Trophoblast cell (in vitro differentiated cells and primary cell): ENCODE data around the gene GON7.
"Not testable (repeated sequence)": the region's sequence is repeated elsewhere in the genome, so short reads cannot be mapped to it uniquely, and the experiment has no call there.

Source experiments
- DNase-seq, 2 donors: peaks; one replicate each; pipeline ENCODE4 v3.0.0-alpha.2; 2016
- H2AFZ ChIP-seq: 2 replicates; pipeline ENCODE4 v1.6.1; 2013; ENCODE audit warnings: low read length, moderate library complexity, mild to moderate bottlenecking; ENCODE audit not compliant: insufficient read depth, poor library complexity
- H2AK5ac ChIP-seq: 2 replicates; pipeline ENCODE4 v1.6.1; 2013; ENCODE audit warnings: mild to moderate bottlenecking, low read length
- H2BK120ac ChIP-seq: 2 replicates; pipeline ENCODE4 v1.6.1; 2013; ENCODE audit warnings: low read length, mild to moderate bottlenecking, moderate library complexity; ENCODE audit not compliant: insufficient read depth, poor library complexity
- H2BK12ac ChIP-seq: 2 replicates; pipeline ENCODE4 v1.6.1; 2013; ENCODE audit warnings: mild to moderate bottlenecking, low read length, moderate library complexity
- H2BK5ac ChIP-seq: 2 replicates; pipeline ENCODE4 v1.6.1; 2013; ENCODE audit warnings: low read length, low read depth, moderate library complexity, mild to moderate bottlenecking; ENCODE audit not compliant: poor library complexity
- H3K14ac ChIP-seq: 2 replicates; pipeline ENCODE4 v1.6.1; 2013; ENCODE audit warnings: mild to moderate bottlenecking, low read length
- H3K18ac ChIP-seq: 2 replicates; pipeline ENCODE4 v1.6.1; 2013; ENCODE audit warnings: mild to moderate bottlenecking, low read length
- H3K23ac ChIP-seq: 2 replicates; pipeline ENCODE4 v1.6.1; 2013; ENCODE audit warnings: low read length
- H3K27ac ChIP-seq: 2 replicates; pipeline ENCODE4 v1.5.1; 2013; ENCODE audit warnings: low read depth, mild to moderate bottlenecking, inconsistent platforms, low read length, moderate library complexity
- H3K27me3 ChIP-seq: 2 replicates; pipeline ENCODE4 v1.6.1; 2013; ENCODE audit warnings: inconsistent platforms, mild to moderate bottlenecking, low read length, moderate library complexity; ENCODE audit not compliant: insufficient read depth
- H3K36me3 ChIP-seq, 2 experiments: 1 replicate in 1 of 2; 2 replicates in 1 of 2; pipeline ENCODE4 v1.6.1; 2013; ENCODE audit warnings: low read length in 2 of 2, mild to moderate bottlenecking in 2 of 2, moderate library complexity in 1 of 2; ENCODE audit not compliant: insufficient read depth in 2 of 2, control insufficient read depth in 1 of 2
- H3K4ac ChIP-seq: 2 replicates; pipeline ENCODE4 v1.6.1; 2013; ENCODE audit warnings: low read depth, mild to moderate bottlenecking, low read length, moderate library complexity
- H3K4me1 ChIP-seq, 2 experiments: 1 replicate in 1 of 2; 2 replicates in 1 of 2; pipeline ENCODE4 v1.6.1; 2013; ENCODE audit warnings: low read length in 2 of 2, mild to moderate bottlenecking in 2 of 2, moderate library complexity in 1 of 2; ENCODE audit not compliant: insufficient read depth in 2 of 2, control insufficient read depth in 1 of 2
- H3K4me2 ChIP-seq: 2 replicates; pipeline ENCODE4 v1.6.1; 2013; ENCODE audit warnings: inconsistent platforms, mild to moderate bottlenecking, low read length, moderate library complexity
- H3K4me3 ChIP-seq: 2 replicates; pipeline ENCODE4 v1.5.1; 2013; ENCODE audit warnings: mild to moderate bottlenecking, low read depth, low read length, inconsistent platforms
- H3K79me1 ChIP-seq: one replicate; pipeline ENCODE4 v1.6.1; 2013; ENCODE audit warnings: low read length
- H3K79me2 ChIP-seq: 2 replicates; pipeline ENCODE4 v1.6.1; 2013; ENCODE audit warnings: low read length, mild to moderate bottlenecking; ENCODE audit not compliant: control insufficient read depth, insufficient read depth, poor library complexity
- H3K9ac ChIP-seq: 2 replicates; pipeline ENCODE4 v1.6.1; 2013; ENCODE audit warnings: mild to moderate bottlenecking, low read length
- H3K9me3 ChIP-seq: 2 replicates; pipeline ENCODE4 v1.6.1; 2013; ENCODE audit warnings: low read depth, mild to moderate bottlenecking, control low read depth, inconsistent platforms, low read length; ENCODE audit not compliant: insufficient read depth
- H4K12ac ChIP-seq: 2 replicates; pipeline ENCODE4 v1.6.1; 2013; ENCODE audit warnings: low read depth, mild to moderate bottlenecking, low read length, moderate library complexity
- H4K8ac ChIP-seq: 2 replicates; pipeline ENCODE4 v1.6.1; 2013; ENCODE audit warnings: low read depth, mild to moderate bottlenecking, low read length, moderate library complexity
- H4K91ac ChIP-seq: one replicate; pipeline ENCODE4 v1.6.1; 2013; ENCODE audit warnings: low read depth, mild to moderate bottlenecking, low read length, moderate library complexity
- WGBS: extraction: QIAGEN DNeasy Blood & Tissue Kit; methylation state at CpG from one replicate; pipeline ENCODE4 v1.1.7; 2013; ENCODE audit warnings: missing lambda C conversion rate; ENCODE audit not compliant: insufficient read length, insufficient coverage; ENCODE audit errors: extremely low coverage; 5-methylcytosine and 5-hydroxymethylcytosine counted together

Gene GON7

DNA sequence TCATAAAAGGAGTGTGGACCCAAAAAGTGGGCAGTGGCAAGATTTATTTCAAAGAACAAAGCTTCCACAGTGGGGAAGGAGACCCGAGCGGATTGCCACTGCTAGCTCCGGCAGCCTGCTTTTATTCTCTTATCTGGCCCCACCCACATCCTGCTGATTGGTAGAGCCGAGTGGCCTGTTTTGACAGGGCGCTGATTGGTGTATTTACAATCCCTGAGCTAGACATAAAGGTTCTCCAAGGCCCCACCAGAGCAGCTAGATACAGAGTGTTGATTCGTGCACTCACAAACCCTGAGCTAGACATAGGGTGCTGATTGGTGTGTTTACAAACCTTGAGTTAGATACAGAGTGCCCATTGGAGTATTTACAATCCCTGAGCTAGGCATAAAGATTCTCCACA is 37.2 kb downstream of the GON7 start:
- H2BK5ac ChIP-seq = not testable (repeated sequence)

DNA sequence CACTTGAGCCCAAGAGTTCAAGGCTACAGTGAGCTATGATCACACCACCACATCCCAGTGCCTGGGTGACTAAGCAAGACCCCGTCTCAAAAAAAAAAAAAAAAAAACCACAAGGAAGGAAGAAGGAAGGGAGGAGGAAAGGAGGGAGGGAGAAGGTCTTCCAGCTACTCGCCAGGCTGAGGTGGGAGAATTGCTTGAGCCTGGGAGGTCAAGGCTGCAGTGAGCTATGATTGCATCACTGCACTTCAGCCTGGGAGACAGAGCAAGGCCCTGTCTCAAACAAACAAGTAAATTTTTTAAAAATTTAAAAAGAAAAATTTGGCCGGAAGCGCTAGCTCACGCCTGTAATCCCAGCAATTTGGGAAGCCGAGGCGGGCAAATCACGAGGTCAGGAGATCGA is 38.3 kb downstream of the GON7 start:
- not testable (repeated sequence) for H3K4me1 ChIP-seq, H2BK12ac ChIP-seq, H3K18ac ChIP-seq, H4K91ac ChIP-seq, H2AFZ ChIP-seq, H4K12ac ChIP-seq, H2BK5ac ChIP-seq, H2AK5ac ChIP-seq, H3K36me3 ChIP-seq, H4K8ac ChIP-seq, H3K23ac ChIP-seq, H3K79me2 ChIP-seq, H3K27ac ChIP-seq, H3K4me3 ChIP-seq, DNase-seq, H3K9me3 ChIP-seq, H3K4ac ChIP-seq, H3K9ac ChIP-seq, H2BK120ac ChIP-seq, H3K27me3 ChIP-seq, H3K79me1 ChIP-seq, H3K14ac ChIP-seq, H3K4me2 ChIP-seq
- WGBS = no CpG with 5 or more reads among the region's 9 CpGs

More for the DNA sequence above, 37.2 kb downstream of the GON7 start:
- not testable (repeated sequence) for H3K9ac ChIP-seq, H2AK5ac ChIP-seq, H3K27ac ChIP-seq, H3K36me3 ChIP-seq, H3K27me3 ChIP-seq, H3K4me1 ChIP-seq, H3K4me2 ChIP-seq, H3K23ac ChIP-seq, H4K8ac ChIP-seq, H3K4ac ChIP-seq, H3K79me2 ChIP-seq, H3K9me3 ChIP-seq, H4K91ac ChIP-seq, H2AFZ ChIP-seq, H2BK12ac ChIP-seq, H3K4me3 ChIP-seq, DNase-seq, H2BK120ac ChIP-seq, H4K12ac ChIP-seq, H3K79me1 ChIP-seq, H3K18ac ChIP-seq, H3K14ac ChIP-seq
- no CpG with 5 or more reads among the region's 6 CpGs for WGBS

DNA sequence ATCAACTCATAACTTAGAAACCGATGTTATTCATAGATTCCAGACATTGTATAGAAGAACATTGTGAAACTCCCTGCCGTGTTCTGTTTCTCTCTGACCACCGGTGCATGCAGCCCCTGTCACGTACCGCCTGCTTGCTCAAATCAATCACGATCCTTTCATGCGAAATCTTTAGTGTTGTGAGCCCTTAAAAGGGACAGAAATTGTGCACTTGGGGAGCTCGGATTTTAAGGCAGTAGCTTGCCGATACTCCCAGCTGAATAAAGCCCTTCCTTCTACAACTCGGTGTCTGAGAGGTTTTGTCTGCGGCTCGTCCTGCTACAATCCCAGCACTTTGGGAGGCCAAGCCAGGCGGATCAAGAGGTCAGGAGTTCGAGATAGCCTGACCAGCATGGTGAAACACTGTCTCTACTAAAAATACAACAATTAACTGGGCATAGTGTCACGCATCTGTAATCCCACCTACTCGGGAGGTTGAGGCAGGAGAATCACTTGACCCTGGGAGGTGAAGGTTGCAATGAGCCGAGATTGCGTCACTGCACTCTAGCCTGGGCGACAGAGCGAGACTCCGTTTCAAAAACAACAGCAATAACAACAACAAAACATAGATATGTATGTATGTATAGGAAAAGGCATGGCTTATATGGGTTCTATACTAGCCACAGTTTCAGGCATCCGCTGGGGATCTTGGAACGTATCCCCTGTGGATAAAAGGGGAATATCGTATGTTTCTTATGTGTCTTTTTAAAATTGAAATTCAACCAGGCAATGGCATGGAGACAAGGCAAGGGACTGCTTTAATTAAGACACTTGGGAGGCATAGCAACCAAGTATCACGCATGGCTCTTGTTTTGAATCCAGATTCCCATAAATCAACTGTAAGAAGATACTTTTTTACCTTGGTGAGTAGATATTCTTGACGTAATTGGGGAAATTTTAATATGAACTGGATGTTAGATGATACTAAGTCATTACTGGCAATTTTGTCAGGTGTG is 41.3 kb downstream of the GON7 start:
- H3K4me1 ChIP-seq, H4K91ac ChIP-seq, H3K79me1 ChIP-seq: not testable (repeated sequence)

DNA sequence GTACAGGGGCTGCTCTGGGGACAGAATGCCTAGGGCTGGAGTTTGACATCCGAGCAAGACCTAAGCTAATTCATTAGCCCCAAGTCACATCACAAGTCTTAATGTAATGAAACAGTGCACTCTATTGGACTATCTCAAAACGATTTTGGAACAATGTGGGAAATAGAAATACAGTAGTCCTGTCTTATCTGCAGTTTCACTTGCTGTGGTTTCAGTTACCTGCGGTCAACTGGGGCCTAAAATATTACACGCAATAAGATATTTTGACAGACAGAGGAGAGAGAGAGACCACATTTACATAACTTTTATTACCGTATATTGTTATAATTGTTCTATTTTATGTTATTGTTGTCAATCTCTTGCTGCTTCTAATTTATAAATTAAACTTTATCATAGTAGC is 43.3 kb downstream of the GON7 start:
- no peak overlapping the region for H4K8ac ChIP-seq
- H2AK5ac ChIP-seq = no peak overlapping the region
- H3K27ac ChIP-seq = no peak overlapping the region
- no peak overlapping the region for H3K14ac ChIP-seq
- H4K91ac ChIP-seq = no peak overlapping the region
- H3K18ac ChIP-seq = no peak overlapping the region
- H3K4me1 ChIP-seq = no peaks in the 10 kb centered on the region
- H2BK120ac ChIP-seq = no peak overlapping the region
- H2BK12ac ChIP-seq = no peak overlapping the region
- H3K9me3 ChIP-seq = no peaks in the 10 kb centered on the region
- H3K36me3 ChIP-seq = no peaks in the 10 kb centered on the region
- no peak overlapping the region for H3K9ac ChIP-seq
- H4K12ac ChIP-seq = no peak overlapping the region
- H3K79me2 ChIP-seq = no peaks in the 10 kb centered on the region
- no peak overlapping the region for H3K4ac ChIP-seq
- no CpG with 5 or more reads among the region's 5 CpGs for WGBS
- H3K4me2 ChIP-seq = no peak overlapping the region
- no peak overlapping the region for H2AFZ ChIP-seq
- H3K4me3 ChIP-seq = no peak overlapping the region
- no peak for DNase-seq
- H3K27me3 ChIP-seq = no peaks in the 10 kb centered on the region
- no peaks in the 10 kb centered on the region for H3K79me1 ChIP-seq
- no peak overlapping the region for H3K23ac ChIP-seq
- no peak overlapping the region for H2BK5ac ChIP-seq

More for the DNA sequence above, 41.3 kb downstream of the GON7 start:
- not testable (repeated sequence) for DNase-seq, H3K4me3 ChIP-seq, H2BK12ac ChIP-seq, H2BK5ac ChIP-seq, H2BK120ac ChIP-seq, H4K8ac ChIP-seq, H4K12ac ChIP-seq, H3K4me2 ChIP-seq, H3K36me3 ChIP-seq, H3K27me3 ChIP-seq, H3K4ac ChIP-seq, H3K9ac ChIP-seq, H3K79me2 ChIP-seq, H3K23ac ChIP-seq, H3K9me3 ChIP-seq, H2AK5ac ChIP-seq, H3K27ac ChIP-seq, H3K14ac ChIP-seq, H2AFZ ChIP-seq, H3K18ac ChIP-seq
- WGBS = no CpG with 5 or more reads among the region's 26 CpGs
